Upper lobe of right lung (tissue), 1 donor: ENCODE data around the gene SLX9. TPM values are rescaled to one million over a fixed set of nuclear protein-coding genes. Genes with fewer than 3 reads are reported as not detected.

Source experiments
- ATAC-seq: fragments of 200-7000 bp; cut with Tn5 transposase; one replicate; pipeline ENCODE4 v1.9.1; 2020; ENCODE audit warnings: mild to moderate bottlenecking, moderate library complexity
- DNase-seq: peaks from one replicate; pipeline ENCODE4 v3.0.0-alpha.2; 2020
- H3K27ac ChIP-seq: fragments of 200-600 bp; one replicate; pipeline ENCODE4 v1.8.0; 2022
- H3K27me3 ChIP-seq: fragments of 200-600 bp; one replicate; pipeline ENCODE4 v1.8.0; 2022; ENCODE audit warnings: mild to moderate bottlenecking
- H3K36me3 ChIP-seq: fragments of 200-600 bp; one replicate; pipeline ENCODE4 v1.8.0; 2022
- H3K4me1 ChIP-seq: fragments of 200-600 bp; one replicate; pipeline ENCODE4 v1.8.0; 2022
- H3K4me3 ChIP-seq: fragments of 200-600 bp; one replicate; pipeline ENCODE4 v1.8.0; 2022; ENCODE audit warnings: mild to moderate bottlenecking
- H3K9me3 ChIP-seq: fragments of 200-600 bp; one replicate; pipeline ENCODE4 v1.8.0; 2022
- CTCF ChIP-seq: fragments of 200-600 bp; IDR thresholded peaks from one replicate; pipeline ENCODE4 v1.8.0; 2022; ENCODE audit warnings: antibody characterized with exemption
- intact Hi-C: fragments of 100-400 bp; cut with DNase I; formaldehyde crosslinking; loops from one replicate; pipeline ENCODE4 v1.11.0; 2022
- total RNA-seq: library from RNA; stranded (reverse); fragmentation: NEBNext Ultra II Directional; extraction: Animal tissue kit (Norgen Biotek cat#: 25700); gene quantifications from one replicate; pipeline ENCODE4 v1.2.1, GENCODE V29; 2021
- donor health status: DM: no; HTN: yes; CAD: no; lungs with severe emphysema.

Gene SLX9
- total RNA-seq, 1 donor from 2014 or later, result 22.8 TPM

GRCh38 chr21:44919913-44920693, 19.7 kb upstream of the SLX9 start:
- DNase-seq, result peak; percentile 64
- H3K36me3 ChIP-seq, result no peaks in the 10 kb centered on the region
- peak overlapping the region; percentile 73 for H3K27ac ChIP-seq
- H3K9me3 ChIP-seq, result no peaks in the 10 kb centered on the region
- intact Hi-C loops, result no loop called here
- ATAC-seq, result peak; percentile 25
- H3K27me3 ChIP-seq, result peaks cover 7% of the 10 kb centered on the region
- H3K4me1 ChIP-seq, result peaks cover 31% of the 10 kb centered on the region
- TF ChIP-seq CTCF, result no peak
- H3K4me3 ChIP-seq, result peak overlapping the region; percentile 50

GRCh38 chr21:44920694-44921604, 18.9 kb upstream of the SLX9 start, which contains the start of gene ITGB2:
TSS of gene ITGB2 (minus strand) at chr21:44920899. CDS start at chr21:44910782, 10,117 bp downstream.
- H3K27ac ChIP-seq, result peak within 1 kb of the TSS; percentile 73
- H3K9me3 ChIP-seq, result no peaks in the 10 kb centered on the region
- intact Hi-C loops, result no loop called here
- ATAC-seq, result peak; percentile 84
- peak; percentile 87 for DNase-seq
- H3K4me1 ChIP-seq, result peaks cover 33% of the 10 kb centered on the region
- peaks cover 7% of the 10 kb centered on the region for H3K27me3 ChIP-seq
- H3K36me3 ChIP-seq, result no peaks in the 10 kb centered on the region
- H3K4me3 ChIP-seq, result peak within 1 kb of the TSS; percentile 50
- TF ChIP-seq CTCF, result no peak

GRCh38 chr21:44921928-44922327, 17.9 kb upstream of the SLX9 start:
- Histone ChIP-seq H3K9me3 (no peaks in the 10 kb centered on the region), H3K4me3 (no peak overlapping the region), H3K27ac (no peak overlapping the region), H3K36me3 (no peaks in the 10 kb centered on the region), H3K27me3 (peaks cover 7% of the 10 kb centered on the region), H3K4me1 (peaks cover 41% of the 10 kb centered on the region)
- no peak for TF ChIP-seq CTCF
- DNase-seq, result no peak
- intact Hi-C loops, result no loop called here
- ATAC-seq, result no peak

GRCh38 chr21:44923480-44924084, 16.2 kb upstream of the SLX9 start:
- Histone ChIP-seq H3K9me3 (no peaks in the 10 kb centered on the region), H3K36me3 (no peaks in the 10 kb centered on the region), H3K4me3 (no peak overlapping the region), H3K27me3 (peaks cover 2% of the 10 kb centered on the region), H3K27ac (no peak overlapping the region), H3K4me1 (peaks cover 49% of the 10 kb centered on the region)
- intact Hi-C loops, result no loop called here
- DNase-seq (no peak), ATAC-seq (no peak)
- TF ChIP-seq CTCF, result no peak

- TF ChIP-seq CTCF, result no peak
- DNase-seq (no peak), ATAC-seq (no peak)
- Histone ChIP-seq H3K36me3 (no peaks in the 10 kb centered on the region), H3K27ac (peak overlapping the region; percentile 14), H3K9me3 (no peaks in the 10 kb centered on the region), H3K4me1 (peaks cover 49% of the 10 kb centered on the region), H3K4me3 (no peak overlapping the region), H3K27me3 (no peaks in the 10 kb centered on the region)
- intact Hi-C loops, result no loop called here
Observed at GRCh38 chr21:44924606-44925377, 15.0 kb upstream of the SLX9 start.
